ENCODE measurements around the gene MEF2B.
"Not testable (repeated sequence)": the region's sequence is repeated elsewhere in the genome, so short reads cannot be mapped to it uniquely, and the experiment has no call there.

MEF2B gene

GRCh38 chr19:19192910-19193423 lies 22.9 kb upstream of the MEF2B start:
- peak; percentile 64 for DNase-seq

GRCh38 chr19:19192078-19192882 lies 22.2 kb upstream of the MEF2B start, which contains the start of the genes BORCS8 and RFXANK:
BORCS8 (minus strand) TSS chr19:19192152; CDS start chr19:19192117, 35 bp downstream.
RFXANK (plus strand) TSS chr19:19192258; CDS start chr19:19193947, 1,689 bp downstream.
- DNase-seq: peak; percentile 92

GRCh38 chr19:19191768-19192077 lies 21.7 kb upstream of the MEF2B start:
- DNase-seq: no peak

- no peak for DNase-seq
Observed at GRCh38 chr19:19186742-19187141, 16.7 kb upstream of the MEF2B start.

GRCh38 chr19:19185853-19186740 lies 16.0 kb upstream of the MEF2B start:
- DNase-seq: no peak

GRCh38 chr19:19181488-19181998 lies 11.5 kb upstream of the MEF2B start:
- DNase-seq: no peak

- no peak for DNase-seq
Observed at GRCh38 chr19:19179548-19180441, 9.7 kb upstream of the MEF2B start.

- no peak for DNase-seq
Observed at GRCh38 chr19:19176950-19177349, 6.9 kb upstream of the MEF2B start.

- not testable (repeated sequence) for DNase-seq
Observed at GRCh38 chr19:19173243-19173642, 3.2 kb upstream of the MEF2B start.

GRCh38 chr19:19171821-19172532 lies 1.9 kb upstream of the MEF2B start:
- DNase-seq: no peak

GRCh38 chr19:19170873-19171672 lies 1.0 kb upstream of the MEF2B start:
- DNase-seq: no peak

- DNase-seq: no peak
Observed at GRCh38 chr19:19169236-19170052, 619 bp downstream of the MEF2B start.

- DNase-seq: no peak
Observed at GRCh38 chr19:19167612-19168011, 2.5 kb downstream of the MEF2B start.

GRCh38 chr19:19165396-19165795 lies 4.7 kb downstream of the MEF2B start:
- DNase-seq: no peak

- DNase-seq: no peak
Observed at GRCh38 chr19:19162495-19162894, 7.6 kb downstream of the MEF2B start.

GRCh38 chr19:19160461-19161035 lies 9.5 kb downstream of the MEF2B start:
- DNase-seq: no peak

- no peak for DNase-seq
Observed at GRCh38 chr19:19159534-19159933, 10.5 kb downstream of the MEF2B start.

GRCh38 chr19:19157808-19158207 lies 12.3 kb downstream of the MEF2B start:
- no peak for DNase-seq

Measured in right kidney (tissue), 1 donor.